IPS-NIHi11 (cell line): ENCODE results near the gene TRAP1.
A peak's percentile ranks its signal among the peaks of the same experiment; 100 is the strongest.
"Not testable (repeated sequence)": the region's sequence is repeated elsewhere in the genome, so short reads cannot be mapped to it uniquely, and the experiment has no call there.

ENCODE experiments used
- DNase-seq: peaks from one replicate; pipeline ENCODE4 v3.0.0; 2012; ENCODE audit warnings: mixed read lengths, low spot score

Gene TRAP1

DNA sequence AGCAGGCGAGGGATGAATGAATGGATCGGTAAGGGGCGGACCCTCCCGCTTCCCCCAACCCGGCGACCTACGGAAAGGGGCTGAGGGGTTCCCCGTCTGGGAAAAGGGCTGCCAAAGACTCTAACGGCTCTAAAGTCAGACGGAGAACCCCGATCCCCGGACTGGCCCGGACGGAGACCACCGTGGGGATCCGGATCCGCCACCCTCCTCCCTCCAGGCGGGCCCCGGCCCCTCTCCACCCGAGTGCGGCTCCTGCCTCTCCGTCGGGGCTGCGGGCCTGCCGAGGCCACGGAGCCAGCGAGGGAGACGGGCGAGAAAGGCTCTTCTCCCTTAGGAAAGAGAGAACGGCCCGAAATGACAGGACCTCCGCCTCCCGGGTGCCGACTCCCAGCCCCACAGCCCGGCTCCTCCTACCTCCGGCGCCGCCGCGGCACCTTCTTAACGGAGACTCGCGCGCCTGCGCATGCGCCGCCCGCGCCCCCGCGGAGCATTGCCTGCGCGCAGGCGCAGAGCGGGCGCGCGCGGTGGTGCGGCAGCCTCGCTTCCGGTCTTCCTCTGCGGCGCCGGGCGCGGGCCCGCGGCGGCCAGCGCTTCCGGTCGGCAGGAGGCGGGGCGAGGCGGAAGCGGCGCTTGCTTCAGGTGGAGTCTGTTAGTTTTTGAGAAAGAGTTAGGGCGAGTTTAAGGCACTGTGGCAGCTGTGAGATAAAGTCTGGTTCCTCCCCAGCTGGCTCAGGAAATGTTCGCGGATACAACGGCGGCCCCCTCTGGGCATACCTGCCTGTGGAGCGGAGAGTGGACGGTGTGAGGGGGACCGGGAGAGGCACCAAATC, 106.0 kb downstream of the TRAP1 start, which contains the start of gene SLX4:
Gene SLX4 (minus strand): TSS at position 461 of the 830 bp plus-strand sequence. CDS start 2,642 bp downstream, outside the sequence.
- peak; percentile 100 for DNase-seq

DNA sequence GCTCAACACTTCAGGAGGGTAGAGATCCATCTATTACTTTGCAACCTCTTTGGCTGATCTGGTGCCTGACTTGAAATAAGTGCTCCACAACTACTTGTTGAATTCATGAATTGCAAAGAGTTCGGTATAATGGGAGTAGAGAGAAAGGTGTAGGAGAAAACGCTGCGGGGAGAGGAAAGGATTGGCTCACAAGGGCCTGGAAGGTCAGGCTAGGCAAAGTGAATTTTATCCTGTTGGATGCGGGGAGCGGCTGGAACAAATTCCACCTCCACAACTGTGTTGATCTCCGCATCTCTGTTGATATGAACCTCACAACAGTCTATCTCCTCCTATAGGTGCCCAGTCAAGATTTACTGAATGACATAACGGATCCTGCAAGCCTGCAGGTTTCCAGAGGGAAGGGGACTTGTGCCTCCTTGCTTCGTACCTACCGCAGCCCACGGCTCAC, 106.6 kb downstream of the TRAP1 start:
- DNase-seq: no peak

DNA sequence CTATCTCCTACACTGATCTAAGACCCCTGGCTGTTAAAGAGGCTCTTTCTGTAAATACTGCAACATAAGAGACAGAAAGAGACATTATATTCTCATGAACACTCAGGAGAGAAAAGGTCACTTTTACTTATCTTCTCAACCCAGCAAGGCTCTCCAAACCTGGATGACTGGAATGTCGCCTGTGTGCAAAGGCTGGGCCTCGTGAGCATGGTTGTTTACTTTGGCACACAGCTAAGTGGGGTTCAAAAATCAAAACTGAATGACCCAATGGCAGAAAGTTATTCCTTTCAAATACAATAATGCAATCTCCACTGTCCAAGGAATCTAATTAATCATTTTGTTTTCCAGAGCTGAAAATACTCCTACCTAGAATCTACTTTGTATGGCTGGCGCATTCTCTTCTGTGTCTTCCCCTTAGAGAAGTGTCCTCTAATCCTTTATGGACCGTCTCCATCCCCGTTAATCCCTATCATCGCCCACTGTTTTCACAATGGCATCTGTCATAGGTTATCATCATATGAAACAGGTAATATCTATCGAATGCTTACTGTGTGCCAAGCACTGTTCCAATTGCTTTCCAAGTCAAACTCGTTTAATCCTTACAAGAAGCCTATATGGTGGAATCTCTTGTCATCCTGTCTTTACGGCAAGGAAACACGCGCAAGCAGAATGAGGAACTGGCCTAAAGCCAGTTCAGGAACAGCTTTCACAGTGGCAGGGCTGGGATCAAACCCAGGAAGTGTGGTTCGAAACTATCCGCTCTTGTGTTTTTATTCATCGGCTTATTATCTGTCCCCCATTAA, 107.2 kb downstream of the TRAP1 start:
- DNase-seq: no peak

DNA sequence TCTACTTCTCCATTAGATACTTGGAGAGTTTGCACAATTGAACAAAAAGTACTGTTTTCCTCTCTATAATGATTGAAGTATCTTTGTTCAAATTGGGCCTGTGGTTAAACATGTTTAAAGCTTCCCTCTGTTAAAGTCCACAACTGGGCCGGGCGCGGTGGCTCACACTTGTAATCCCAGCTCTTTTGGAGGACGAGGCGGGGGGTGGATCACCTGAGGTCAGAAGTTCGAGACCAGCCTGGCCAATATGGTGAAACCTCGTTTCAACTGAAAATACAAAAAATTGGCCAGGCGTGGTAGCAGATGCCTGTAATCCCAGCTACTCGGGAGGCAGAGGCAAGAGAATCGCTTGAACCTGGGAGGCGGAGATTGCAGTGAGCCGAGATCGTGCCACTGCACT, 108.3 kb downstream of the TRAP1 start:
- DNase-seq: not testable (repeated sequence)

DNA sequence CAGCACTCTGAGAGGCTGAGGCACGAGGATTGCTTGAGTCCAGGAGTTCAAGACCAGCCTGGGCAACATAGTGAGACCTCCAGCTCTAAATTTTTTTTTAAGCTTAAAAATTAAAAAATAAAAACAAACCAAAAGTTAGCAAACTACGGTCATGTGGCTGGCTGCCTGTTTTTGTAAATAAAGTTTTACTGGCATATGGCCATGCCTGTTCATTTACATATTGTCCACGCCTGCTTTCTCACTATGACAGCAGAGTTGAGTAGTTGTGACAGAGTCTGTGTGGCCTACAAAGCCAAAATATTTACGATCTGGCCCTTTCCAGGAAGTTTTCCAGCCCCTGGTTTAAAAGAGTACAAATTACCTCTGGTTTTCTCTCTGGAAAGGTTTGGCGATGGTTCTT, 109.3 kb downstream of the TRAP1 start:
- no peak for DNase-seq
